Measurements from ENCODE around the gene ADAMTS2.
"Not testable (repeated sequence)": the region's sequence is repeated elsewhere in the genome, so short reads cannot be mapped to it uniquely, and the experiment has no call there.

ADAMTS2 gene

GRCh38 chr5:179326122-179326927, 18.9 kb downstream of the ADAMTS2 start:
- in situ Hi-C loops (cut with MboI; ENCODE audit: low pct_unique_long_range_greater_than_20kb, low sequenced_read_pairs, unreplicated experiment) = no loop called here
- TF ChIP-seq CTCF (IDR thresholded peaks at IDR 0.05; ENCODE audit: extremely low read depth, insufficient read depth, missing control alignments) = no peak
- DNase-seq (ENCODE audit: low spot score) = no peak

GRCh38 chr5:179325296-179326031, 19.8 kb downstream of the ADAMTS2 start:
- in situ Hi-C loops (cut with MboI; ENCODE audit: low pct_unique_long_range_greater_than_20kb, low sequenced_read_pairs, unreplicated experiment) = no loop called here
- TF ChIP-seq CTCF (IDR thresholded peaks at IDR 0.05; ENCODE audit: extremely low read depth, insufficient read depth, missing control alignments) = no peak
- no peak for DNase-seq (ENCODE audit: low spot score)

- in situ Hi-C loops (cut with MboI; ENCODE audit: low pct_unique_long_range_greater_than_20kb, low sequenced_read_pairs, unreplicated experiment) = no loop called here
- no peak for TF ChIP-seq CTCF (IDR thresholded peaks at IDR 0.05; ENCODE audit: extremely low read depth, insufficient read depth, missing control alignments)
- DNase-seq (ENCODE audit: low spot score) = no peak
These were observed 20.4 kb downstream of the ADAMTS2 start for GRCh38 chr5:179324760-179325295.

- DNase-seq (ENCODE audit: low spot score); in situ Hi-C loops (cut with MboI; ENCODE audit: low pct_unique_long_range_greater_than_20kb, low sequenced_read_pairs, unreplicated experiment): not testable (repeated sequence)
These were observed 20.9 kb downstream of the ADAMTS2 start for GRCh38 chr5:179324316-179324715.

- TF ChIP-seq CTCF (IDR thresholded peaks at IDR 0.05; ENCODE audit: extremely low read depth, insufficient read depth, missing control alignments) = no peak
- DNase-seq (ENCODE audit: low spot score) = no peak
- in situ Hi-C loops (cut with MboI; ENCODE audit: low pct_unique_long_range_greater_than_20kb, low sequenced_read_pairs, unreplicated experiment) = no loop called here
These were observed 22.0 kb downstream of the ADAMTS2 start for GRCh38 chr5:179323026-179323870.

- no peak for DNase-seq (ENCODE audit: low spot score)
- in situ Hi-C loops (cut with MboI; ENCODE audit: low pct_unique_long_range_greater_than_20kb, low sequenced_read_pairs, unreplicated experiment) = no loop called here
- TF ChIP-seq CTCF (IDR thresholded peaks at IDR 0.05; ENCODE audit: extremely low read depth, insufficient read depth, missing control alignments) = no peak
These were observed 22.9 kb downstream of the ADAMTS2 start for GRCh38 chr5:179322071-179323025.

Data from GM13977 (cell line).